ENCODE measurements around the gene RAB20.

- no peak for TF ChIP-seq CTCF (IDR thresholded peaks at IDR 0.05 in 8 of 11, conservative IDR thresholded peaks at IDR 0.05 in 3 of 11)
- no peak for TF ChIP-seq POLR2A (IDR thresholded peaks at IDR 0.05)
- TF ChIP-seq POLR2AphosphoS5 (IDR thresholded peaks at IDR 0.05), result no peak
These were observed 10.2 kb downstream of the RAB20 start for GRCh38 chr13:110551284-110551683.

Measured in spleen (tissue), 7 donors.